GM23338 (cell line): ENCODE results near the gene PTH1R. TPM values are rescaled to one million over a fixed set of nuclear protein-coding genes. Genes with fewer than 3 reads are reported as not detected.

Experiments used
- ATAC-seq: fragments of 200-7000 bp; cut with Tn5 transposase; 3 replicates; pipeline ENCODE4 v1.9.1; 2020
- DNase-seq: peaks from one replicate; pipeline ENCODE4 v3.0.0-alpha.2; 2015; ENCODE audit warnings: low spot score
- H2AFZ ChIP-seq: fragments of 200-600 bp; sonication (generic); 2 replicates; pipeline ENCODE4 v1.8.0; 2016; ENCODE audit warnings: antibody characterized with exemption, mild to moderate bottlenecking, moderate library complexity
- H3F3A ChIP-seq: fragments of 200-600 bp; sonication (generic); replicated peaks from 2 replicates; pipeline ENCODE4 v1.8.0; 2017; ENCODE audit warnings: antibody characterized with exemption, mixed run types, low read depth
- H3K27ac ChIP-seq: fragments of 200-600 bp; sonication (generic); 2 replicates; pipeline ENCODE4 v1.6.1; 2016; ENCODE audit warnings: low read depth
- H3K27me3 ChIP-seq: fragments of 200-600 bp; sonication (generic); 2 replicates; pipeline ENCODE4 v1.8.0; 2016; ENCODE audit warnings: mild to moderate bottlenecking, mixed run types, moderate library complexity; ENCODE audit not compliant: insufficient read depth
- H3K36me3 ChIP-seq: fragments of 200-600 bp; sonication (generic); 2 replicates; pipeline ENCODE4 v1.8.0; 2016; ENCODE audit warnings: mild to moderate bottlenecking; ENCODE audit not compliant: insufficient read depth
- H3K4me1 ChIP-seq: fragments of 200-600 bp; sonication (generic); 2 replicates; pipeline ENCODE4 v1.8.0; 2016; ENCODE audit warnings: mild to moderate bottlenecking, moderate library complexity; ENCODE audit not compliant: insufficient read depth
- H3K4me2 ChIP-seq: fragments of 200-600 bp; sonication (generic); 2 replicates; pipeline ENCODE4 v1.7.1; 2017; ENCODE audit warnings: mixed run types
- H3K4me3 ChIP-seq: fragments of 200-600 bp; sonication (generic); 2 replicates; pipeline ENCODE4 v1.6.1; 2016; ENCODE audit warnings: mixed run types
- H3K79me2 ChIP-seq: fragments of 200-600 bp; sonication (generic); replicated peaks from 2 replicates; pipeline ENCODE4 v1.8.0; 2017; ENCODE audit warnings: mild to moderate bottlenecking; ENCODE audit not compliant: insufficient read depth
- H3K9me2 ChIP-seq: fragments of 200-600 bp; sonication (generic); 2 replicates; pipeline ENCODE4 v1.8.0; 2017; ENCODE audit not compliant: insufficient read depth
- H4K20me1 ChIP-seq: fragments of 200-600 bp; sonication (generic); replicated peaks from 2 replicates; pipeline ENCODE4 v1.8.0; 2017; ENCODE audit warnings: mild to moderate bottlenecking; ENCODE audit not compliant: insufficient read depth
- H3K27ac Mint-ChIP-seq: 2 replicates; pipeline ENCODE4 v1.8.0; 2020; ENCODE audit warnings: inconsistent platforms, mild to moderate bottlenecking, moderate library complexity, mixed read lengths
- H3K27me3 Mint-ChIP-seq: 3 replicates; pipeline ENCODE4 v1.8.0; 2022; ENCODE audit warnings: low read depth, mild to moderate bottlenecking, moderate library complexity, mixed read lengths, inconsistent platforms; ENCODE audit not compliant: insufficient read depth, poor library complexity
- H3K36me3 Mint-ChIP-seq: 3 replicates; pipeline ENCODE4 v1.8.0; 2021; ENCODE audit warnings: low read depth, mild to moderate bottlenecking, inconsistent platforms, moderate library complexity, mixed read lengths
- H3K4me1 Mint-ChIP-seq: 3 replicates; pipeline ENCODE4 v1.8.0; 2020; ENCODE audit warnings: mild to moderate bottlenecking, inconsistent platforms, mixed read lengths
- H3K4me3 Mint-ChIP-seq: 3 replicates; pipeline ENCODE4 v1.8.0; 2021; ENCODE audit warnings: moderate library complexity, mild to moderate bottlenecking, inconsistent platforms, mixed read lengths
- H3K9me3 Mint-ChIP-seq: 3 replicates; pipeline ENCODE4 v1.8.0; 2020; ENCODE audit warnings: moderate library complexity, mild to moderate bottlenecking, inconsistent platforms, mixed read lengths
- CREB1 ChIP-seq: fragments of 250-450 bp; sonication (Bioruptor Pico); IDR thresholded peaks from 2 replicates; pipeline ENCODE4 v1.5.0; 2020; ENCODE audit warnings: low read depth, mild to moderate bottlenecking, moderate library complexity
- CTCF ChIP-seq, 2 experiments: fragments of 200-600 bp in 1 of 2; sonication (generic) in 1 of 2; conservative IDR thresholded peaks; 2 replicates each; pipeline versions ENCODE4 v1.5.1 to v1.6.1; 2016 to 2017; ENCODE audit warnings: antibody characterized with exemption in 2 of 2, low read depth in 2 of 2, mild to moderate bottlenecking in 2 of 2, moderate library complexity in 1 of 2
- ETS1 ChIP-seq: IDR thresholded peaks from 2 replicates; pipeline ENCODE4 v1.6.1; 2016; ENCODE audit warnings: antibody characterized with exemption
- EZH2 ChIP-seq: fragments of 200-600 bp; sonication (generic); IDR thresholded peaks from one replicate; pipeline ENCODE4 v1.8.0; 2017; ENCODE audit warnings: antibody characterized with exemption, mild to moderate bottlenecking, low read depth; ENCODE audit not compliant: unreplicated experiment
- EZH2phosphoT487 ChIP-seq: fragments of 200-600 bp; sonication (generic); IDR thresholded peaks from one replicate; pipeline ENCODE4 v1.8.1; 2018; ENCODE audit warnings: antibody characterized with exemption; ENCODE audit not compliant: unreplicated experiment
- JUNB ChIP-seq: IDR thresholded peaks from one replicate; pipeline ENCODE4 v1.6.1; 2016; ENCODE audit warnings: antibody characterized with exemption; ENCODE audit not compliant: unreplicated experiment
- NANOG ChIP-seq: IDR thresholded peaks from 2 replicates; pipeline ENCODE4 v1.6.1; 2016; ENCODE audit warnings: antibody characterized with exemption, borderline replicate concordance
- POLR2AphosphoS5 ChIP-seq: IDR thresholded peaks from 2 replicates; pipeline ENCODE4 v1.6.1; 2016; ENCODE audit warnings: antibody characterized with exemption, low read depth
- STAT1 ChIP-seq: IDR thresholded peaks from one replicate; pipeline ENCODE4 v1.6.1; 2016; ENCODE audit warnings: antibody characterized with exemption; ENCODE audit not compliant: unreplicated experiment
- ZNF114 ChIP-seq: fragments of 250-450 bp; sonication (Bioruptor Pico); IDR thresholded peaks from 2 replicates; pipeline ENCODE4 v1.5.0; 2020; ENCODE audit warnings: mild to moderate bottlenecking, moderate library complexity
- ZNF331 ChIP-seq: fragments of 250-450 bp; sonication (Bioruptor Pico); IDR thresholded peaks from 2 replicates; pipeline ENCODE4 v1.5.0; 2020; ENCODE audit warnings: low read depth, mild to moderate bottlenecking, moderate library complexity
- ZNF462 ChIP-seq: fragments of 250-450 bp; sonication (Bioruptor Pico); IDR thresholded peaks from 2 replicates; pipeline ENCODE4 v1.5.0; 2020; ENCODE audit warnings: mild to moderate bottlenecking, moderate library complexity
- polyA plus RNA-seq: library from polyadenylated mRNA; unstranded; fragments of >200 nt; fragmentation: Nextera tagmentation; extraction: Ambion mirVana; gene quantifications from 2 replicates; pipeline ENCODE4 v1.2.1, GENCODE V29; 2016
- total RNA-seq: library from RNA; depleted of rRNA; stranded (reverse); fragments of >200 nt; shearing (Covaris generic); gene quantifications from 2 replicates; pipeline ENCODE4 v1.2.3, GENCODE V29; 2014
- TF ChIP-seq, protein P1 (sequence below): IDR thresholded peaks from one replicate; pipeline ENCODE4 v1.6.1; 2018; ENCODE audit warnings: antibody characterized with exemption; ENCODE audit not compliant: unreplicated experiment

Gene PTH1R
- total and polyA plus RNA-seq, 2 experiments from 2014 or later: 1.3 to 1.9 TPM

DNA sequence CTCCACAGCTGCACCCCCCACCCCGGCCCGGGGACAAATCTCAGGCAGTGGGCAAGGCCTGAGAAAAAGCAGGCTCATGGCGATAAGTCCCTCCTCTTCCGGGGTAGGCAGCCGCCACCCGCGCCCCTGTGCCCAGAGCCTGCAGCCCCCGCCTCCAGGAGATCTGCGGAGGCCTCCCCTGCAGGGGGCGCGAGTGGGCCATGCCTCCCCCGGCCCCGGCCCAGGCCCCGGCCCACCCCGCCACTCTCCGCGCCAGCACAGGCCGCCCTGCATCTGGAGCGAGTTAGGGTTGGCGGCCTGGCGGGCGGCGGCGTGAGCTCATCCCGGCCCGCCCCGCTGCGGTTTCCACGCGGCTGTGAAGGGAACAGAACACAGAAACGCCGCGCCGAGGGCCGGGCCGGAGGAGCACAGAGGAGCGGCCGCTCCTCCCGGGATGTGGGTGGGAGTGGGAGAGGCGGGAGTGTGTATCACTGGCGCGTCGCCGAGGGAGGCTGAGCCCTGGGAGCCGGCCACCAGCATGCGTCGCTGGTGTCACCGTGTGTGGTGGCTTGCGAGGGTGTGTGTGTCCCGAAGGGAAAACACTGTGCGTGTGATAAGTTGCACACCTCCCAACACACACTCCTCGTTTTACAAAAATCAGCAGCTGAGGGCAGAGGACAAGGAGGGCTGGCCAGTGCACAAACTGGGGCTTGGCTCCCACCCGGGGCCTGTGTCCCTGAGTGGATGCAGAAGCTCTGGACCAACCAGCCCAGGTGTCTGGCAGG lies 31.5 kb upstream of the PTH1R start:
- Histone ChIP-seq H3K79me2 (no peaks in the 10 kb centered on the region), H3F3A (0 out of 2 replicates have a peak, but pooled peaks cover 3% of the 10 kb centered on the region), H3K4me2 (peak overlapping the region; percentile 87), H3K27me3 (peaks cover 14% of the 10 kb centered on the region; the same call in 1 of the 2 replicates), H3K9me2 (no peaks in the 10 kb centered on the region), H2AFZ (peak overlapping the region; percentile 97), H3K27ac (no peak overlapping the region), H3K4me1 (peaks cover 4% of the 10 kb centered on the region), H4K20me1 (no peaks in the 10 kb centered on the region), H3K36me3 (no peaks in the 10 kb centered on the region), H3K4me3 (peak overlapping the region; percentile 65)
- H3K4me3 Mint-ChIP-seq: peak overlapping the region; percentile 74; the same call in 2 of the 3 replicates
- peaks cover 13% of the 10 kb centered on the region for H3K27me3 Mint-ChIP-seq
- H3K36me3 Mint-ChIP-seq: no peaks in the 10 kb centered on the region
- DNase-seq: peak; percentile 85
- TF ChIP-seq ETS1 (no peak), JUNB (no peak), NANOG (no peak), EZH2phosphoT487 (no peak), ZNF114 (no peak), ZNF331 (CRISPR knock-in tag) (no peak), EZH2 (peak; percentile 25), CREB1 (CRISPR knock-in tag) (0 out of 2 replicates have a peak, but pooled peaks have one; percentile 4), POLR2AphosphoS5 (peak; percentile 76), CTCF (conservative IDR thresholded peaks at IDR 0.05; ENCODE audit: low read depth in 2 of 2) (peak; percentile 44 to 73), ZNF462 (CRISPR knock-in tag) (no peak), STAT1 (no peak)
- TF ChIP-seq, protein P1, sequence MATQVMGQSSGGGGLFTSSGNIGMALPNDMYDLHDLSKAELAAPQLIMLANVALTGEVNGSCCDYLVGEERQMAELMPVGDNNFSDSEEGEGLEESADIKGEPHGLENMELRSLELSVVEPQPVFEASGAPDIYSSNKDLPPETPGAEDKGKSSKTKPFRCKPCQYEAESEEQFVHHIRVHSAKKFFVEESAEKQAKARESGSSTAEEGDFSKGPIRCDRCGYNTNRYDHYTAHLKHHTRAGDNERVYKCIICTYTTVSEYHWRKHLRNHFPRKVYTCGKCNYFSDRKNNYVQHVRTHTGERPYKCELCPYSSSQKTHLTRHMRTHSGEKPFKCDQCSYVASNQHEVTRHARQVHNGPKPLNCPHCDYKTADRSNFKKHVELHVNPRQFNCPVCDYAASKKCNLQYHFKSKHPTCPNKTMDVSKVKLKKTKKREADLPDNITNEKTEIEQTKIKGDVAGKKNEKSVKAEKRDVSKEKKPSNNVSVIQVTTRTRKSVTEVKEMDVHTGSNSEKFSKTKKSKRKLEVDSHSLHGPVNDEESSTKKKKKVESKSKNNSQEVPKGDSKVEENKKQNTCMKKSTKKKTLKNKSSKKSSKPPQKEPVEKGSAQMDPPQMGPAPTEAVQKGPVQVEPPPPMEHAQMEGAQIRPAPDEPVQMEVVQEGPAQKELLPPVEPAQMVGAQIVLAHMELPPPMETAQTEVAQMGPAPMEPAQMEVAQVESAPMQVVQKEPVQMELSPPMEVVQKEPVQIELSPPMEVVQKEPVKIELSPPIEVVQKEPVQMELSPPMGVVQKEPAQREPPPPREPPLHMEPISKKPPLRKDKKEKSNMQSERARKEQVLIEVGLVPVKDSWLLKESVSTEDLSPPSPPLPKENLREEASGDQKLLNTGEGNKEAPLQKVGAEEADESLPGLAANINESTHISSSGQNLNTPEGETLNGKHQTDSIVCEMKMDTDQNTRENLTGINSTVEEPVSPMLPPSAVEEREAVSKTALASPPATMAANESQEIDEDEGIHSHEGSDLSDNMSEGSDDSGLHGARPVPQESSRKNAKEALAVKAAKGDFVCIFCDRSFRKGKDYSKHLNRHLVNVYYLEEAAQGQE: no peak
- ATAC-seq: peak; percentile 87
- peaks cover 13% of the 10 kb centered on the region; the same call in 2 of the 3 replicates for H3K4me1 Mint-ChIP-seq
- peaks cover 9% of the 10 kb centered on the region for H3K9me3 Mint-ChIP-seq
- no peak overlapping the region for H3K27ac Mint-ChIP-seq
